GM12872 (cell line): ENCODE measurements around the gene LRG1.

Experiments
- TF ChIP-seq, protein P1 (sequence below): IDR thresholded peaks from 3 replicates; pipeline ENCODE4 v1.5.1; 2011; ENCODE audit warnings: low read depth, mild to moderate bottlenecking, low read length, moderate library complexity; ENCODE audit not compliant: insufficient read depth

LRG1 gene

GRCh38 chr19:4510435-4511255 is 29.2 kb downstream of the LRG1 start:
- TF ChIP-seq, protein P1, sequence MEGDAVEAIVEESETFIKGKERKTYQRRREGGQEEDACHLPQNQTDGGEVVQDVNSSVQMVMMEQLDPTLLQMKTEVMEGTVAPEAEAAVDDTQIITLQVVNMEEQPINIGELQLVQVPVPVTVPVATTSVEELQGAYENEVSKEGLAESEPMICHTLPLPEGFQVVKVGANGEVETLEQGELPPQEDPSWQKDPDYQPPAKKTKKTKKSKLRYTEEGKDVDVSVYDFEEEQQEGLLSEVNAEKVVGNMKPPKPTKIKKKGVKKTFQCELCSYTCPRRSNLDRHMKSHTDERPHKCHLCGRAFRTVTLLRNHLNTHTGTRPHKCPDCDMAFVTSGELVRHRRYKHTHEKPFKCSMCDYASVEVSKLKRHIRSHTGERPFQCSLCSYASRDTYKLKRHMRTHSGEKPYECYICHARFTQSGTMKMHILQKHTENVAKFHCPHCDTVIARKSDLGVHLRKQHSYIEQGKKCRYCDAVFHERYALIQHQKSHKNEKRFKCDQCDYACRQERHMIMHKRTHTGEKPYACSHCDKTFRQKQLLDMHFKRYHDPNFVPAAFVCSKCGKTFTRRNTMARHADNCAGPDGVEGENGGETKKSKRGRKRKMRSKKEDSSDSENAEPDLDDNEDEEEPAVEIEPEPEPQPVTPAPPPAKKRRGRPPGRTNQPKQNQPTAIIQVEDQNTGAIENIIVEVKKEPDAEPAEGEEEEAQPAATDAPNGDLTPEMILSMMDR = no peak

GRCh38 chr19:4508698-4509097 is 31.1 kb downstream of the LRG1 start:
- TF ChIP-seq, protein P1 = no peak

DNA sequence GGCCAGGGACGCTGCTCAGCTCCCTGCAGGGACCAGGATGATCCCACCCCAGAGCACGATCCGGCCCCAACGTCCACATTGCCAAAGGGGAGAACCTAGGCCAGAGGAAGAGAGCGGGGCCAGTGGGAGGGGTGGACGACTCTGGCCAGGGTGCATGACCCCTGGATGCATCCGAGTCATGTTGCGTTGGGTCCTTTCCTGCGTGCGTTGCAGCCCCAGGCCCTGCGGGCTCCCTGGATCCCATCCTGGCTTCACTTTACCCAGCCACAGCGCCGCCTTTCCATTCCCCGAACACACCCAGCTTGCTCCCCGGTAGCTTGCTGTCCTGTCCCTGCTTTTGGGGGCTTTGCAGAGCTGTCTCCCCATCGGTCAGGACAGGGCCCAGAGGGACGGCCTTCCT is 32.0 kb downstream of the LRG1 start:
- TF ChIP-seq, protein P1 = no peak

GRCh38 chr19:4507150-4507452 is 32.7 kb downstream of the LRG1 start:
- TF ChIP-seq, protein P1 = no peak

DNA sequence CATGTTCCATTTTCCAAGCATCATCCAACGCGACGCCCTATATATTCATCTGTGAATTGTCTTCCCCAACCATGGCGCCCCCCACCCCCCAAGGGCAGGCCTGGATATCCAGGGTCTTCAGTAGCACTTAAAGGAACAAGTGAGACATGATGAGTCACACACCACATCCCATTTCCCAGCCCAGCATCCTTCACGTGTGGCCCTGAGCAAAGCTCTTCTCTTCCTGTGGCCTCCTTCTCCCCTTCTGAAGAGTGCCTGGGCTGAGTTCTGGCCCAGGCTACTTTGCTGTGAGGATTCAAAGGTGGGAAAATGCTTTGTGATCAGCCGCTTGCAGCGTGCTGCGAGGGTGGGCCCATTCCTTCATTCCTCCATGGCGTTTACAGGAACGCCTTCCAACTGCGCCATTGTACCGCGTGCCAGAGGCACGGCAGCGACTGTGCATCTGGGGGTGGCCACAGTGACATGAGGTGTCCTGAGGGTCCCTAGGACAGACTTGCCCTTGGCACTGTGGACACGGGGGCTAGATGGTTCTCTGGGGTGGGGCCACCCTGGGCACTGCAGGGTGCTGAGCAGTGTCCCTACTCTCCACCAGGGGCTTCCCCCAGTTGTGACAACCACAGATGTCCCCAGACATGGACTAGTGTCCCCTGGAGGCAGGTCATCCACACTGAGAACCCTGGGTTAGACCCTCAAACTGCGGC is 33.2 kb downstream of the LRG1 start:
- TF ChIP-seq, protein P1 = no peak

GRCh38 chr19:4505570-4506448 is 34.0 kb downstream of the LRG1 start:
- TF ChIP-seq, protein P1 = no peak
